NCI-H146 (cell line): ENCODE results near the gene DEGS2.

Experiments used
- DNase-seq: peaks from one replicate; lab custom pipeline; 2025; lab: John Stamatoyannopoulos, UW

Gene DEGS2

GRCh38 chr14:100148837-100149731, 10.4 kb downstream of the DEGS2 start:
- no peak for DNase-seq

- no peak for DNase-seq
Observed at GRCh38 chr14:100147691-100148464, 11.6 kb downstream of the DEGS2 start.

- no peak for DNase-seq
Observed at GRCh38 chr14:100147181-100147631, 12.2 kb downstream of the DEGS2 start.

GRCh38 chr14:100146531-100147091, 12.8 kb downstream of the DEGS2 start:
- DNase-seq, result no peak

GRCh38 chr14:100145682-100146464, 13.6 kb downstream of the DEGS2 start:
- DNase-seq, result no peak

GRCh38 chr14:100144996-100145646, 14.3 kb downstream of the DEGS2 start:
- DNase-seq, result no peak

- DNase-seq, result no peak
Observed at GRCh38 chr14:100144645-100144995, 14.8 kb downstream of the DEGS2 start.

GRCh38 chr14:100143934-100144333, 15.5 kb downstream of the DEGS2 start:
- no peak for DNase-seq

- DNase-seq, result no peak
Observed at GRCh38 chr14:100143523-100143922, 15.9 kb downstream of the DEGS2 start.

GRCh38 chr14:100142073-100143040, 17.1 kb downstream of the DEGS2 start:
- DNase-seq, result no peak

- no peak for DNase-seq
Observed at GRCh38 chr14:100141098-100141497, 18.3 kb downstream of the DEGS2 start.

- DNase-seq, result no peak
Observed at GRCh38 chr14:100140452-100141078, 18.9 kb downstream of the DEGS2 start.

- DNase-seq, result no peak
Observed at GRCh38 chr14:100138955-100139354, 20.5 kb downstream of the DEGS2 start.

- no peak for DNase-seq
Observed at GRCh38 chr14:100138082-100138787, 21.2 kb downstream of the DEGS2 start.

GRCh38 chr14:100137173-100137572, 22.3 kb downstream of the DEGS2 start:
- no peak for DNase-seq

- DNase-seq, result no peak
Observed at GRCh38 chr14:100135784-100136183, 23.7 kb downstream of the DEGS2 start.

- no peak for DNase-seq
Observed at GRCh38 chr14:100135073-100135472, 24.4 kb downstream of the DEGS2 start.

- no peak for DNase-seq
Observed at GRCh38 chr14:100134586-100134985, 24.9 kb downstream of the DEGS2 start.

- no peak for DNase-seq
Observed at GRCh38 chr14:100132903-100133510, 26.4 kb downstream of the DEGS2 start.
